Renal cortex interstitium (tissue), 11 donors: ENCODE measurements around the gene PRDM16. TPM values are rescaled to one million over a fixed set of nuclear protein-coding genes. Genes with fewer than 3 reads are reported as not detected.

Experiments
- DNase-seq, 11 donors: peaks; one replicate each; pipeline ENCODE4 v3.0.0-alpha.2; 2013; ENCODE audit warnings: low read depth in 9 of 11, low spot score in 4 of 11; ENCODE audit errors: extremely low read depth in 1 of 11
- polyA plus RNA-seq, 3 donors: library from polyadenylated mRNA; unstranded; fragments of 120-200 nt; gene quantifications; one replicate each; pipeline ENCODE4 v1.2.1, GENCODE V29; 2013; ENCODE audit not compliant: insufficient read length in 3 of 3

PRDM16 gene
- polyA plus RNA-seq, 3 donors, result 5.8 to 14.6 (median 7.3) TPM

DNA sequence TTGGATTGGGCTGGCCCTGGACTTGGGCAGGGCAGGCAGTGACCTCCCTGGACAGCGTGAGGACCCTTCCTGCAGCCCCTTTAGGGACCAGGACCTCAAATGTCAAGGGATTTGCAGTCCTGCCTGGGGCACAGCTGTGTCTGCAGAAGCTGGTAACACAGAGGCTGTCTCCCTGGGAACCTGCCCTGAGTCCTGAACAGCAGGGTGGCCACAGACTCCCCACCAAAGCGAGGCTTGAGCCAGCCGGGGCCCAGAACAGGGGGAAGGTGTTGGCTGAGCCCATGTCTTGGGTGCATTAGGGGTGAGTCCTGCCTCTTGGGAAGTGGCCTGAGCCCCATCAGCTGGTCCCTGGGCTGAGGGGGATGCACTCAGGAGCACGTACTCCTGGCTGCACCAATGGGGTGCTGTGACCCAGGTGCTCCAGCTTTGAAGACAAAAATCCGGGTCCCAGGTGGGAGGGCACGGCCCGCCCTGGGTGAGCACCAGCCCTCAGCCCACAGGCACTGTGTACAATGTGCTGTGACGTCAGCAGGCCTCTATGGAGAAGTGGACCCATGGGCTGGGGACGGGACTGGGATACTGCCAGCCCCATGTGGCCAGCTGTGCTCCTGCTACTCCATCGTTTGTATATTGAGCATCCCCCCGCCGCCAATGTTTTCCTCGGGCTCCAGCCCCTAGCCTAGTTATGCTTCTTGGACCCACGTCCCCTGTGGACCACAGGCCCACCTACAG, 313.5 kb downstream of the PRDM16 start:
- no peak for DNase-seq

DNA sequence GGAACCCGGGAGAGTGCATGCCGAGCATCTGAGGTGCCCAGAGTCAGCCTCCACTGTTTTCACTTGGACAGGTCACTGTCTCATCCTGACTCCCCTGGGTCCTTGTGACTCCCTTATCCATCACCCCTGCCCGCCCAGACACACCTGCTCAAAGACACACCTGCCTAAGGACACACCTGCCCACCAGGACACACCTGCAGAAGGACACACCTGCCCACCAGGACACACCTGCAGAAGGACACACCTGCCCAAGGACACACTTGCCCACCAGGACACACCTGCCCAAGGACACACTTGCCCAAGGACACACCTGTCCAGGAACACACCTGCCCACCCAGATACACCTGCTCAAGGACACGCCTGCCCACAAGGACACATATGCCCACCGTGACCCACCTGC, 314.7 kb downstream of the PRDM16 start:
- DNase-seq, result no peak

DNA sequence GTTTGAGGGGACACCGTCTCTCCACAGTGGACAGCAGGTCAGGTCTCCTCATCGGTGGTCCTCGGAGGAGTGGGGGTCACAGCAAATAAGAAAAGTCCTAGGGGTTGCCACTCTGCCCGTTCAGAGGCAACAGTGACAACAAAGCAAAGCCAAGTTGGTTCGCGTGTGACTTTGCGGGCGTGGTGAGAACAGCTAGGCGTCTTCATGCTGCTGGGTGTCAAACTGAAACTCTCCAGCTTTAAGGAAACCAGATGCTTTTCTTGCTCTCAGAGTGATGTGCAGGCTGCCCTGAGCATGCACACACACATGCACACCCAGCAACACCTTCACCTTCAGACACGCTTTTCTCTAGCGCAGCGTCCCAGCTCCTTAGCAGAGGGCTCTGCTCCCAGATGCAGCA, 315.4 kb downstream of the PRDM16 start:
- no peak for DNase-seq

DNA sequence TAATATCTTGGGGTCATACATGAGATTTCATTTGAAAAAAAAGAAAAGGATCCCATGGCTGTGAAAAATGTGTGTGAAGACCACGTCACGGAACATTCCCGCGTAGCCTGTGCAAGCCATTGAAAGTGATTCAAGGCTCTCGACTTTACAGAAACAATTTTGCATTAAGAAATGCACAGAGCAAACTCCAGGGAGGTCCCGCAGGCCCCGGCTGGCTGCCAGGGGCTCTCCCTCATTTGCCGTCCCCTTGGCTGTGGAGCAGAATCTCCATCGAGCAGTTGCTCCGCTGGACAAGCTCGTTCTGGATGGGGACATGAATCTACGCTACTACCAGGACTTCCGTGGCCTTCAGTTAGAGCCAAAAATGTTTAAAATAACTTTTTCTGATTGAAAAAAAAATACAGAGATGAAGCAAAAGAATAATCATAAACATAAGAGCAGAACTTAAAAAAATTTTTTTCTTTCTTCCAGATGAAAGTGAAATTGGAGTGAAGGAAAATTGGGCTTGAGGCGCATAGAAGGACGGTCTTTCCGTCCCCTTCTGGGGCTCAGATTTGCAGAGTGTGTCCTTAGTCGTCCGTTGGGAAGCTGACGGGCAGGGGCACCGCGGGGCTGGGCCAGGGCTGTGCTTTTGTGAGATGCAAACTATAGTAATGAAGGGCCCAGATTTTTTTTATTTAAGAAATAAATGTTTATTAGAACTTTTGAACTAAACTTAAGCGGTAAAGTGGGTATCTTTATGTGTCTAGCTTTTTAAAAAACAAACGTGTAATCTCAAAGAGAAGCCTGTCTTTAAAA, 317.4 kb downstream of the PRDM16 start:
- no peak for DNase-seq

DNA sequence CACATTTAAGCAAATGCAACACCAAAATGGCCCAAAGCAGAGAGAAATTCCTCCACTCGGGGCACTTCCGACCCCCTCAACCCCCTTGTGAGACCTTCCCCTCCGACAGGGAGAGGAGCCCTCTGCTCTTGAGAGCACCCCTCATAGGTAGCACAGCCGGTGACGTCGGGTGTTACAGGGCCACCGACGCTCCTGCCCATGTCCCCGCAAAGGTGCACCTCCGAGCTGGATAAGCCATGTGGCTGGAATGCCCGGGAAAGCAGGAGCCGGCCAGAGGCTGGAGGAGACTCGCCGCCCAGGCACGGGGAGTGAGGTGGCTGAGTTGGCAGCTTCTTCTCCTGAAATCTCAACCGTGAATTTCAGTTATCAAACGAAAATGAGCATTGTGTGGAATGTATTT, 318.4 kb downstream of the PRDM16 start:
- DNase-seq, result no peak

DNA sequence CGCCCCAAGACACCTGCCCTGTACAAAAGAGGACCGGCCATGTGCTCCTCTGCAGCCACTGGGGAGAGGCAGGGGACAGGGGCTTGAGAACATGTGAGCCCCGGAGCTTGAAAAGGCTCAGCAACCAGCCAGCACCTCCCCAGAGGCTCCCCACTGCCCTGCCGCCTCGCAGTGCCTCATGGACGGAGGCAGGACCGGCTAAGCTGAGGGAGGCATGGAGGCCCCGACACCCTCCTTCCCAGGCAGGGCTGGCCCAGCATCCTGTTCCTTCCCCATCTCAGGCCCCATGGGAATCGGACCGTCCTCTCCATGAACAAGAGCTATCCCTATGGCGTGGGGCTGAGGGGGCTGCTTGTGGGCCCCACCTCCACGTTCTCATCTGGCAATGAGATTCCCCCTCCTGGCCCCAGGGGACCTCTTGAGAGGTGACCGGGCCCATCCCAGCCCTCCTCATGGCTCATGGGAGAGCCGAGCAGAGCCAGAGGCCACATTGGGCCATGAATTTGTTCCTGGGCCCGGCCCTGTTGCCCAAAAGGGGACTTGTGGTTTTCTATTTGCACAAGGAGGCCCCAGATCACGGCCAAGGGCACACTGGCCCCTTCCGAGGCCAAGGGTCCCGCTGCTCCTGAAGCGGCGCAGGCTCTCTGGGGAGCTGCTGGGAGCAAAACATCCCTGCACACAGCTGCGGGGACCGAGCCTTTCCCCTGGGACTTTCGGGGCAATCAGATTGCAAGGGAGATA, 320.3 kb downstream of the PRDM16 start:
- no peak for DNase-seq

DNA sequence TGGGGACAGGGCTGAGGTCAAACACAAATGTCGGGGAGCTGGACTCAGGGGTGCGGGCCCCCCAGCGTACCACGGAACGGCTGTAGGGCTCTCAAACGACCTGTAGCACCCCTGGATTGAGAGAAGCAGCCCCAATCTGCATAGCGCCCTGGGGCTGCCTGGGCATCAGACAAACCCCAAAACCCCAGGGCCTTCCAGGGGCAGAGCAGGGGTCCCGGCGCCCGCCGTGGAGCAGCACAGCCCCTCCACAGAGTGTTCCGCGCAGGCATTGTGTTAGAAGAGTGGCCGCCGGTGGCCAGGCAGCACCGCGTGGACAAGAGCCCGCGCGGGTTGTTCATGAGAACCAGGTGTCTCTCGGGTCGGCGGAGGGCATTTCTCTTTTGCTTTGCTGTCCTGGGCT, 321.3 kb downstream of the PRDM16 start:
- no peak for DNase-seq

DNA sequence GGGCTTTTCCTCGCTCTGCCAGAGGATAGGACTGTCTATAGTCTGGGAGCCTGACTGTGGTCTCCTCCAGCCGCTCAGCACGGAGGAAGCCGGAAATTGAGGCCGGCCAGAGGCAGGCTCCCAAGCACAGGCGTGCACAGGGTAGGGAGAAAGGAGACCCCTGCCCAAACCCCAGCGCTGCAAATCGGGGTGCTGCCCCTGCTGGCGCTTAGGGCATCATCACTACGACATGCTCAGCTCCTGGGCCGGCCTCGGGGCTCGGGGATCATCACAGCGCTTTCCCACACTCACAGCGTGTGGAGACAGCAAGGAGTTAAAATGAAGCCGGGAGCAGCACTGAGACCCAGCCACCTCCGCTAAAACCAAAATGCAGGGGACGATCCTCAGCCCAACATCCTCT, 322.7 kb downstream of the PRDM16 start:
- no peak for DNase-seq

DNA sequence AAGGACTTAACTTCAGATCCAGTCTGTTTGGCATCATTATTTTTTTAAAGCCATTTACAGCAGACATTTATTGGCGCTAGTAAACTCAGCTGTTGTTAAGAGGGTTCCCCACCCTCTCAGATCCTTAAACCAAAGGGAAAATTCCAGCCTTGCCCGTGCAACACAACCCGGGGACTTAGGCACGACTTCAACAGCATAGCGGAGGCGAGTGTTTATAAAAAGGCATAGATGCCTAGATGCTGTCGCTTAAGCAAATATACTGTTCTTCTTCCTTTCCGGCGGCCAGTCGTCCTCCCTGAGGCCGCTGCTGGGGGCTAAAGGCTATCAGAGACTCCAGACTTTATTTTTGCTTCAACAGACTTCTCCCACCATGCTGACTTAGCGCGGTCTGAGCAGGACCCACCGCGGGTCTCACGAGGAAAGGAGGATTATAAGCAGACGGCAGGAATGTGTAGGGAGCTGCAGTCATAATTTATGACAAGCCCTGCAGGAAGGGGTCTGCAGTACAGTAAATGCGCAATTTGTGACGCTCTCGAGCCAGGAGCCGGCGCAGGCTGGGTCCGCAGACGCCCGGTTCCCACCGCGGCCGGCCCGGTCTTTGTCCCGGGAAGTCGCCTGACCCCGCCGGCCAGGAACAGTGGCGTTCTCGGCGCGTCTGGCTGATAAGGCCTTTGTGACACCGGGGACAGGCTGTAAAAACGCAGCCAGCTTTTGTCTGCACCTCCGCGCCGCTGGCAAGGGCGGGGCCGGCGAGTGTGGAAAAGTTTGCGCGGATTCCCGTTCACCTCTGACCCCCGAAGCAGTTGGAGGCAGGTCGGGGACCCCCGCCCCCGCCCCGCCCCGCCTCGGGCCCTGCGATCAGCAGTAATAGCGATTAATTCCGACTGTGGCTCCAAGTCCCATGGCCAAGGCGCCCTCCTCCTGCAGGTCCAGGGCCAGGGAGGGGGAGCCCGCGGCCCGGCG, 324.3 kb downstream of the PRDM16 start:
- peak in 5 of 11 donors; percentile 35 to 57 (median 48) for DNase-seq

DNA sequence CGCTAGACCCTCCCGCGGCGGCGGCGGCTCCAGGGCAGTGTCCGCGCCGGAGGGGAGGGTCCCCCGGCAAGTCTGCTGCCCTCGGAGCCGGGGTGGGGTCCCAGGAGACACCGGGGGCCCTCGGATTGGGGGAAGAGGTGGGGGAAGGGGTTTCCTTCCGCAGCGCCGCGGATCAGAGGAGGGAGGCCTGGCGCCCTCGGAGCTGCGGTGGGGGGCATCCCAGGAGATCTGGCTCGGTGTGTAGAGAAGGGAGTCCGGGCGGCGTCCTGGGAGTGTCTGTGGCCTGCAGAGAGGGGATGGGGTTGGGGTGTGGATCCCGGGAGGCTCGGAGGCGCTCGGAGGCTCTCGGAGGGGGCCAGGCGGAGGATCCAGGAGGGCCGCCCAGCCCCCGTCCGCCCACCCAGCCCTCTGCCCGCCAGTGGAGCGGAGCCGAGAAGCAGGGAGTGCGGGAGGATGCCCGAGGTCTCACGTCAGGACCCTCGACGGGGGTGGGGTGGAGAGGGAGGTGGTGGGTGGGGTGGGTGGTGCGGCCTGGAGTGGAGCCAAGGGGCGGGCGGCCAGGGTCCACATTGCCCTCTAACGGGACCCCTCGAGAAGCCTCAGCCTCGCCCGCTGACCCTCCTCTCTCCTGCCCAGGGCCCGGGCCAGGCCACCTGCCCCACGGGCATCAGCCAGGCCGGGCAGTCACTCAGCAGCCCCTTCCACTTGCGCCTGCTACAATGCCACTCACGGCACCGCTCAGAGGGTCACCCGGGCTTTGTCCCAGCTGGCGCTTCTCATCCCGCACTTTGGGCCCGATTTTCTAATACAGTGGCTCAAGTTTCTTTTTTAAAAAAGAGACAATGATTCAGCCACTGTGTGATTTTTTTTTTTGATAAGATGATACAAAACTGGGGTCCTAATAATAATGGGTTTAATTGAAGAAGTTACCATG, 325.3 kb downstream of the PRDM16 start:
- no peak for DNase-seq

DNA sequence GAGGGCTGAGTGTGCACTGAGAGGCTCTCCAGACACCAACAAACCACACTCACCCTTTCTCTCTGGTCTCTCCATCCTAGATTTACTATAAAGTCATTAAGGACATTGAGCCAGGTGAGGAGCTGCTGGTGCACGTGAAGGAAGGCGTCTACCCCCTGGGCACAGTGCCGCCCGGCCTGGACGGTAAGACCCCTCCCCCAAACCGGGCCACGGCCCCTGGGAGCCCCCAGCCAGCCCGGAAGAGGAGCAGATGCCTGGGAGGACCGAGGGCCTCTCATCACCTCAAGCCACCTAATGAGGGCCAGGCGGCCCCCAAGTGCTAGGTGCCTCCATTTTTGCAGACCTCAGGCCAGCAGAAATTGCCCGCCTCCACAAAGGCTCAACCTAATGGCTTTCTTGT, 327.4 kb downstream of the PRDM16 start:
- no peak for DNase-seq

DNA sequence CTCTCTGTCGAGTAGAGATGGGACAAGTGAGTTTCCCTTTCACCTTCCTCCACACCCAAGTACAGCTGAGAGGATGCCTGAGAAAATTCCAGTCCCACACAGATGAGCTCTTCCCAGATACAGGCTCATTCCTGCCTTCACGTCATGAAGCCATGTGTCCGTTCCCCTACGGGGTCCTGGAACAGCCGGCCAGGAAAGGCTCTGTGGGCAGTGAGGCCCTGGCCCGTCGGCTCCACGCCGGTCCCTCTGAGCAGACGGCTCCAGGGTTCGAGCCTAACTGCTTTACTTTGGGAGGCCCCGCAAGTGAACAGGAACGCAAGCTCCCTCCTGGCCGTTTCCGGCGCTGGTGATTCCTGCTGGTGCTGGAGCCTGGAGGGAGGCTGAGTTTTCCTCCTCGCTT, 328.3 kb downstream of the PRDM16 start:
- DNase-seq, result no peak

DNA sequence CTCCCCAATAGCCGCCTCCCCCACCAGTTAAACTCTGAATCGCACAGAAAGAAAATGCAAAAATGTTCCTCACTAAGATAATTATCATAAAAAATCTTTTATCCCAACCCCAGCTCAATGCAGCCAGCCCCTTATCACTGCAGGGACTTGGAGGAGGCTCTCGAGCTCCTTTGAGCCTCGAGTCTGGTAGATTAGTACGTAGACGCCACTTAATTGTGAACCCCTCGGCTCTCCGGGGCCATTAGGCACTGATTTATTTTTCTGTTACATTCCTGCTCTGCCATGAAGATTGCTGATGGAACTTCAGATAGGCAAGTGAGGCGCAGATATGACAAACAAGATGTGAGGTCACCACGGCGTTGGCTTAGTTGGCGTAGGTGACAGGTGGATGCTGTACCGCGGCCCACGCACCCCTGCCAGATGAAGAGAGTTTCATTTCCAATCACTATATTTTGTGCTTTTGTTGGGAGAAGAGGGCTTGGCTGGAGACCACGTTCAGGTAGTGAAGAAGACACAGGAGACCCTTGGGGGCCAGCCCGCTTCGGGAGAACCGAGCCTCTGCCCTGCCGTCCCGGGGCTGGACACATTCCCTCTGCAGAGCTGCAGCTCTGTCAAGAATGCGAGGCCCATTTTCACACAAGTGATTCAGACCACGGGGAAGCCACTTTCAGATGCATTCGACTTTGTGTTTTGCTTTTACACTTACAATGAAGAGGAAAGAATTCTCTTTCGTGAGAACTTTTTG, 329.6 kb downstream of the PRDM16 start:
- DNase-seq, result no peak

DNA sequence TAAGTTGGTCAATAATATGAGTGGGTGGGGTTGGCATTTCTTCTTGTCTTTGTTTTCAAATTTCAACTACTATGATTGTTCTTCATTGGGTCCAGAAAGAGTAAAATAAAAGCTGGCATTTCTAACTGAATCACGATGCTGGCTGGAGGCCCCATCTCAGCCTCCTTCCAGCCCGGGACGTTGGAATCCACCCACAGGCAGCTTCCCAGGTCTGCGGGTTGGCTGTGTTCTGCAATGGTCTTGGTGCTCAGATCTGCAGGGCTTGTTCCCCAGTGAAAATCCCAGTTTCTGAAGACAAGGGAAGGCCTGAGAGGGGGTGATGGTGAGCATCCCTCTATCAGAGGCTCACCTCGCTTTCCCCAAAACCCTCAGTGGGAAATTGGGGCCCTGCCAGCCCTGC, 330.7 kb downstream of the PRDM16 start:
- DNase-seq, result no peak

DNA sequence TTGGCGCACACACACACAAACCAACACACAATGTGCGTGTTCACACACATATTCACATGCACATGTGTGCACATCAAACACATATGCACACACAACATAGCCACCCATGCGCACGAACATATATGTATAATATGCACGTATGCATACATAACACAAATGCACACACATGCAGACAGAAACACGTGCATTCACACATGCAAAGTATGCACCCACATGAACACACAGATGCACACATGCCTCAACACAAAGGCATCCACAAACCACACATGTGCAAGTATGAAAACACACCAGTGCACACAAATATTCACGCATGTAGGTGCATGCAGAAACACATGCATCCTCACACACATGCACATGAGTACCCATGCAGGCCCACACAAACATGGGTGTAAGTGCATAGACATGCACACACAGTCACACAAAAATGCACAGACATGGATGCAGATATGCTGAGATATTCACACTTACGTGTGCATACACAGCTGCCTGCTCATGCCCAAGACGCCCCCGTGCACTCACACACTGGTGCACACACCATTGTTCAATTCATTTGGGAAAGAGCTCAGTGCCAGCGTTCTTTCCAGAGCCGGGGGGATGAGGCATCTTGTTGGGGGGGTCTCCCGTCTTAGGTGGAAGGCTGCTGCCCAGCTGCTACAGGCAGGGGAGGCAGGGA, 332.7 kb downstream of the PRDM16 start:
- DNase-seq, result no peak

DNA sequence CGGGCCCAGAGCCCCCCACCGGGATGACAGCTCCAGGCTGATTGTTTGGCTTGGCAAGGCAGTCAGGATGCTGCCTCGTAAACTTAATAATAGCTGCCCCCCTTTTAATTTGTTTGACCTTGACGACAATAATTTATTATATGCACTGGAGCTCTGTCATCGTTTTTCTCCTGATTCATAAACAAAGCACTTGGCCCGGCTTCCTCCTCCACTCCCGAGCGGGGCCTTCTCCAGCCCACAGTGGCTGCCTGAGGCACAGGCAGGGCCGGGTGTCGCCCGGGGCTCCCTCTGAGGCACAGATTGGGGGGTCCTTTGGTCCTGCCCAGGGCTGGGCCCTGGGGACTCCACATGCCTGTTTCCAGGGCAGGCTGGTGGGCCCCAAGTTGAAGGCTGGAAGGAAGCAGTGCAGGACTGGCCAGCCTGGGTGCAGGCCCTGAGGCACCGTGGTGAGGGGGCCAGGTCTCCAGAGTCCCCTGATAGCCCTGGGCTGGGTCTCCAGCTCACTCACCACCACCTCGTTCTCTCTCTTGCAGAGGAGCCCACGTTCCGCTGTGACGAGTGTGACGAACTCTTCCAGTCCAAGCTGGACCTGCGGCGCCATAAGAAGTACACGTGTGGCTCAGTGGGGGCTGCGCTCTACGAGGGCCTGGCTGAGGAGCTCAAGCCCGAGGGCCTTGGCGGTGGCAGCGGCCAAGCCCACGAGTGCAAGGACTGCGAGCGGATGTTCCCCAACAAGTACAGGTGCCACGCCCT, 333.4 kb downstream of the PRDM16 start:
- peak in 4 of 11 donors; percentile 39 to 59 (median 50) for DNase-seq
